Liver (tissue), 3 donors: Measurements from ENCODE around the gene TMEM63C.

Source experiments
- ATF3 ChIP-seq: IDR thresholded peaks from 2 replicates; pipeline ENCODE4 v1.6.1; 2016; ENCODE audit warnings: antibody characterized with exemption
- CTCF ChIP-seq: fragments of 150-350 bp; IDR thresholded peaks from 2 replicates; pipeline ENCODE4 v1.5.1; 2017; ENCODE audit warnings: improper control_type of control experiment, low read depth, low read length; ENCODE audit not compliant: missing input control
- GABPA ChIP-seq, 2 donors: IDR thresholded peaks in 1 of 2; conservative IDR thresholded peaks in 1 of 2; 2 replicates each; pipeline ENCODE4 v1.6.1; 2016; ENCODE audit warnings: antibody characterized with exemption in 2 of 2, mild to moderate bottlenecking in 1 of 2, moderate library complexity in 1 of 2
- REST ChIP-seq: IDR thresholded peaks from 2 replicates; pipeline ENCODE4 v1.6.1; 2016; ENCODE audit warnings: antibody characterized with exemption, mild to moderate bottlenecking
- SP1 ChIP-seq: IDR thresholded peaks from 2 replicates; pipeline ENCODE4 v1.6.1; 2018; ENCODE audit warnings: antibody characterized with exemption, mild to moderate bottlenecking
- donor health status: healthy.
- donor health status: healthy.

- TF ChIP-seq ATF3 (no peak), GABPA (IDR thresholded peaks at IDR 0.05 in 1 of 2, conservative IDR thresholded peaks at IDR 0.05 in 1 of 2) (no peak), CTCF (no peak), SP1 (no peak), REST (no peak)
These were observed 36.0 kb downstream of the TMEM63C start for GRCh38 chr14:77217551-77217950.
